CD14-positive monocyte (primary cell): ENCODE measurements around the gene GALR2. TPM values are rescaled to one million over a fixed set of nuclear protein-coding genes. Genes with fewer than 3 reads are reported as not detected.

Source experiments
- DNase-seq, 3 donors: peaks; one replicate each; pipeline ENCODE4 v3.0.0-alpha.2; 2011 to 2022
- H2AFZ ChIP-seq: 2 replicates; pipeline ENCODE4 v1.6.0; 2012; ENCODE audit warnings: mild to moderate bottlenecking, low read depth, low read length, inconsistent platforms; ENCODE audit not compliant: insufficient read depth, poor library complexity, severe bottlenecking
- H3K27ac ChIP-seq, 2 donors: 1 replicate in 1 of 2; 2 replicates in 1 of 2; pipeline ENCODE4 v1.5.1; 2012 to 2013; ENCODE audit warnings: low read length in 2 of 2, control low read depth in 1 of 2, inconsistent platforms in 1 of 2, low read depth in 1 of 2, mild to moderate bottlenecking in 1 of 2
- H3K27me3 ChIP-seq, 2 donors: one replicate each; pipeline versions ENCODE4 v1.6.0 to v1.6.1; 2011 to 2013; ENCODE audit warnings: low read length in 2 of 2; ENCODE audit not compliant: control insufficient read depth in 2 of 2, insufficient read depth in 2 of 2
- H3K36me3 ChIP-seq, 2 donors: replicated peaks in 1 of 2; 1 replicate in 1 of 2; 2 replicates in 1 of 2; pipeline versions ENCODE4 v1.5.1 to v1.6.1; 2012 to 2013; ENCODE audit warnings: low read length in 2 of 2, control low read depth in 1 of 2, inconsistent platforms in 1 of 2, mild to moderate bottlenecking in 1 of 2; ENCODE audit not compliant: insufficient read depth in 2 of 2, control insufficient read depth in 1 of 2
- H3K4me1 ChIP-seq, 2 donors: 1 replicate in 1 of 2; 2 replicates in 1 of 2; pipeline versions ENCODE4 v1.5.1 to v1.6.1; 2012 to 2013; ENCODE audit warnings: low read length in 2 of 2, control low read depth in 1 of 2, inconsistent platforms in 1 of 2, mild to moderate bottlenecking in 1 of 2, moderate library complexity in 1 of 2; ENCODE audit not compliant: insufficient read depth in 2 of 2, control insufficient read depth in 1 of 2
- H3K4me2 ChIP-seq: replicated peaks from 2 replicates; pipeline ENCODE3; 2012; ENCODE audit warnings: low read length, moderate library complexity, mild to moderate bottlenecking; ENCODE audit not compliant: poor library complexity, severe bottlenecking; ENCODE audit errors: extremely low read depth
- H3K4me3 ChIP-seq, 3 experiments: fragments of 200-600 bp in 1 of 3; sonication (generic) in 1 of 3; replicated peaks in 1 of 3; 1 replicate in 2 of 3; 2 replicates in 1 of 3; pipeline ENCODE4 v1.5.1; 2011 to 2013; ENCODE audit warnings: low read length in 3 of 3, mild to moderate bottlenecking in 3 of 3, control low read depth in 2 of 3, low read depth in 2 of 3, inconsistent platforms in 1 of 3, moderate library complexity in 1 of 3
- H3K79me2 ChIP-seq: 2 replicates; pipeline ENCODE4 v1.6.0; 2012; ENCODE audit warnings: mild to moderate bottlenecking, control low read depth, inconsistent platforms, low read length, moderate library complexity; ENCODE audit not compliant: insufficient read depth
- H3K9ac ChIP-seq: 2 replicates; pipeline ENCODE4 v1.6.0; 2017; ENCODE audit warnings: low read length, mild to moderate bottlenecking; ENCODE audit not compliant: insufficient read depth, poor library complexity, severe bottlenecking
- H3K9me3 ChIP-seq, 2 donors: replicated peaks in 1 of 2; 1 replicate in 1 of 2; 2 replicates in 1 of 2; pipeline versions ENCODE4 v1.5.1 to v1.6.1; 2012 to 2013; ENCODE audit warnings: low read length in 2 of 2, control low read depth in 1 of 2; ENCODE audit not compliant: control insufficient read depth in 1 of 2, insufficient read depth in 1 of 2
- H4K20me1 ChIP-seq: 2 replicates; pipeline ENCODE4 v1.6.0; 2012; ENCODE audit warnings: mild to moderate bottlenecking, low read length, control low read depth, moderate library complexity; ENCODE audit not compliant: insufficient read depth
- H3K27ac Mint-ChIP-seq, 7 donors: one replicate each; pipeline ENCODE4 v1.8.0; 2020; ENCODE audit warnings: mild to moderate bottlenecking in 7 of 7, mixed read lengths in 7 of 7, moderate library complexity in 6 of 7, inconsistent platforms in 2 of 7
- H3K27me3 Mint-ChIP-seq, 3 donors: one replicate each; pipeline ENCODE4 v1.8.0; 2021 to 2022; ENCODE audit warnings: low read depth in 3 of 3, mild to moderate bottlenecking in 3 of 3, mixed read lengths in 3 of 3, moderate library complexity in 3 of 3, inconsistent platforms in 1 of 3
- H3K36me3 Mint-ChIP-seq, 2 donors: one replicate each; pipeline ENCODE4 v1.8.0; 2020; ENCODE audit warnings: mixed read lengths in 2 of 2, inconsistent platforms in 1 of 2, mild to moderate bottlenecking in 1 of 2
- H3K4me1 Mint-ChIP-seq: one replicate; pipeline ENCODE4 v1.8.0; 2020; ENCODE audit warnings: mild to moderate bottlenecking, mixed read lengths
- H3K4me3 Mint-ChIP-seq, 2 donors: one replicate each; pipeline ENCODE4 v1.8.0; 2020; ENCODE audit warnings: mild to moderate bottlenecking in 2 of 2, mixed read lengths in 2 of 2, moderate library complexity in 1 of 2
- H3K9me3 Mint-ChIP-seq, 7 donors: one replicate each; pipeline ENCODE4 v1.8.0; 2020 to 2022; ENCODE audit warnings: mixed read lengths in 7 of 7, mild to moderate bottlenecking in 6 of 7, moderate library complexity in 6 of 7, inconsistent platforms in 2 of 7
- CTCF ChIP-seq: fragments of 200-600 bp; IDR thresholded peaks from one replicate; pipeline ENCODE4 v1.8.0; 2022; ENCODE audit warnings: antibody characterized with exemption, mild to moderate bottlenecking
- WGBS: methylation state at CpG from one replicate; pipeline ENCODE4 v1.1.5; 2013; ENCODE audit warnings: missing lambda C conversion rate; ENCODE audit not compliant: insufficient coverage; 5-methylcytosine and 5-hydroxymethylcytosine counted together
- intact Hi-C, 2 donors: fragments of 100-400 bp; cut with micrococcal nuclease; formaldehyde crosslinking; loops; one replicate each; pipeline versions ENCODE4 v1.15.0 to v1.15.1; 2023
- polyA plus RNA-seq, 3 donors: library from polyadenylated mRNA; depleted of rRNA in 1 of 3; unstranded in 2 of 3; stranded (reverse) in 1 of 3; fragments of 300-500 nt in 2 of 3; fragments of >200 nt in 1 of 3; fragmentation: Illumina TruSeq in 2 of 3; gene quantifications; 1 replicate in 2 of 3; 2 replicates in 1 of 3; pipeline ENCODE4 v1.2.3, GENCODE V29; 2012 to 2021

The GALR2 gene
- polyA plus RNA-seq, 3 donors, result 0.22 to 4.8 (median 1.1) TPM

GRCh38 chr17:76071531-76072147, 2.9 kb upstream of the GALR2 start:
- no peak for TF ChIP-seq CTCF
- Mint-ChIP-seq H3K27ac (peak overlapping the region; percentile 79 to 92 (median 87)), H3K9me3 (peaks cover under 1 to 24% (median 13%) of the 10 kb centered on the region in 7 donors), H3K36me3 (peaks cover 30 to 43% of the 10 kb centered on the region in 2 donors), H3K4me1 (peaks cover 40% of the 10 kb centered on the region), H3K27me3 (peaks cover 32 to 34% (median 32%) of the 10 kb centered on the region in 3 donors), H3K4me3 (peak overlapping the region; percentile 93 to 96)
- peak overlapping the region; percentile 84 for H3K9ac ChIP-seq
- intact Hi-C loops, result no loop called here
- H3K36me3 ChIP-seq, result peaks cover 11 to 21% of the 10 kb centered on the region in 2 donors
- no peak for DNase-seq
- H3K4me3 ChIP-seq, result peak overlapping the region; percentile 82 to 94 (median 89)
- peaks cover 0 to 13% of the 10 kb centered on the region in 2 donors for H3K9me3 ChIP-seq
- H3K27ac ChIP-seq, result peak overlapping the region; percentile 41 to 87
- H3K4me1 ChIP-seq, result peaks cover 41 to 51% of the 10 kb centered on the region in 2 donors
- peak overlapping the region; percentile 98 for H3K4me2 ChIP-seq
- peaks cover 54% of the 10 kb centered on the region for H3K79me2 ChIP-seq
- H3K27me3 ChIP-seq, result peaks cover 25 to 34% of the 10 kb centered on the region in 2 donors
- peak overlapping the region; percentile 99 for H2AFZ ChIP-seq
- 13% methylated on average over 11 of the region's 15 CpGs for WGBS
- peaks cover 16% of the 10 kb centered on the region for H4K20me1 ChIP-seq

GRCh38 chr17:76072148-76072858, 2.3 kb upstream of the GALR2 start, which contains the start of gene SRP68:
Gene SRP68 (minus strand): TSS chr17:76072517. CDS start chr17:76072491, 26 bp downstream.
- peaks cover 5 to 15% of the 10 kb centered on the region in 2 donors for H3K36me3 ChIP-seq
- peak; percentile 82 to 87 (median 85) for DNase-seq
- peaks cover 48 to 58% of the 10 kb centered on the region in 2 donors for H3K4me1 ChIP-seq
- peak within 1 kb of the TSS; percentile 79 to 92 (median 87) for H3K27ac Mint-ChIP-seq
- H3K9me3 ChIP-seq, result peaks cover 0 to 19% of the 10 kb centered on the region in 2 donors
- 0% methylated on average over 47 of the region's 57 CpGs for WGBS
- peaks cover 32 to 40% of the 10 kb centered on the region in 2 donors for H3K27me3 ChIP-seq
- peaks cover 46% of the 10 kb centered on the region for H3K4me1 Mint-ChIP-seq
- H3K4me2 ChIP-seq, result peak within 1 kb of the TSS; percentile 98
- peak within 1 kb of the TSS; percentile 99 for H2AFZ ChIP-seq
- peaks cover 26 to 39% of the 10 kb centered on the region in 2 donors for H3K36me3 Mint-ChIP-seq
- peaks cover 53% of the 10 kb centered on the region for H3K79me2 ChIP-seq
- peaks cover 39 to 40% (median 39%) of the 10 kb centered on the region in 3 donors for H3K27me3 Mint-ChIP-seq
- peak within 1 kb of the TSS; percentile 41 to 87 for H3K27ac ChIP-seq
- peaks cover 16% of the 10 kb centered on the region for H4K20me1 ChIP-seq
- peaks cover 3 to 27% (median 18%) of the 10 kb centered on the region in 7 donors for H3K9me3 Mint-ChIP-seq
- peak within 1 kb of the TSS; percentile 93 to 96 for H3K4me3 Mint-ChIP-seq
- peak within 1 kb of the TSS; percentile 84 for H3K9ac ChIP-seq
- peak within 1 kb of the TSS; percentile 82 to 94 (median 89) for H3K4me3 ChIP-seq
- no peak for TF ChIP-seq CTCF
- intact Hi-C loops, result no loop called here
